ENCODE measurements around the gene CDH1. TPM values are rescaled to one million over a fixed set of nuclear protein-coding genes. Genes with fewer than 3 reads are reported as not detected.
"Not testable (repeated sequence)": the region's sequence is repeated elsewhere in the genome, so short reads cannot be mapped to it uniquely, and the experiment has no call there.

The CDH1 gene
- total RNA-seq, 2 donors from 2014 or later, result 95.3 to 107 TPM

- Histone ChIP-seq H3K4me3 (no peak overlapping the region), H3K9me3 (no peaks in the 10 kb centered on the region), H3K4me1 (peaks cover 5% of the 10 kb centered on the region), H3K36me3 (replicated peaks in 1 of 2; ENCODE audit: insufficient read depth in 1 of 2, low read depth in 2 of 2) (no peaks in the 10 kb centered on the region), H3K27ac (no peak overlapping the region), H3K27me3 (no peaks in the 10 kb centered on the region)
- TF ChIP-seq POLR2A (IDR thresholded peaks at IDR 0.05) (no peak), CTCF (IDR thresholded peaks at IDR 0.05) (no peak)
- DNase-seq, result no peak
- intact Hi-C loops (cut with DNase I), result no loop called here
- ATAC-seq, result no peak
- WGBS, 2 donors, result 89 to 100% methylated on average over 3 to 5 of the region's 5 CpGs
Measured at GRCh38 chr16:68710211-68710610, 26.9 kb upstream of the CDH1 start.

GRCh38 chr16:68711421-68712139 lies 25.5 kb upstream of the CDH1 start:
- Histone ChIP-seq H3K4me1 (peaks cover 12% of the 10 kb centered on the region), H3K9me3 (no peaks in the 10 kb centered on the region), H3K27ac (no peak overlapping the region), H3K27me3 (no peaks in the 10 kb centered on the region), H3K36me3 (replicated peaks in 1 of 2; ENCODE audit: insufficient read depth in 1 of 2, low read depth in 2 of 2) (no peaks in the 10 kb centered on the region), H3K4me3 (no peak overlapping the region)
- intact Hi-C loops (cut with DNase I), result no loop called here
- no peak for TF ChIP-seq CTCF (IDR thresholded peaks at IDR 0.05)
- TF ChIP-seq POLR2A (IDR thresholded peaks at IDR 0.05), result no peak
- WGBS, 2 donors, result 49 to 50% methylated on average over 14 of the region's 14 CpGs
- ATAC-seq (no peak), DNase-seq (peak in 1 of 4 donors; percentile 44)

GRCh38 chr16:68713361-68713760 lies 23.7 kb upstream of the CDH1 start:
- intact Hi-C loops (cut with DNase I), result no loop called here
- 51 to 67% methylated on average over 6 of the region's 6 CpGs for WGBS, 2 donors
- TF ChIP-seq CTCF (IDR thresholded peaks at IDR 0.05) (no peak), POLR2A (IDR thresholded peaks at IDR 0.05) (no peak)

GRCh38 chr16:68715471-68715870 lies 21.6 kb upstream of the CDH1 start:
- ATAC-seq (peak; percentile 55), DNase-seq (no peak)
- no peak overlapping the region for H3K27ac ChIP-seq

More at GRCh38 chr16:68713361-68713760, 23.7 kb upstream of the CDH1 start:
- ATAC-seq (no peak), DNase-seq (no peak)
- Histone ChIP-seq H3K36me3 (replicated peaks in 1 of 2; ENCODE audit: insufficient read depth in 1 of 2, low read depth in 2 of 2) (no peaks in the 10 kb centered on the region), H3K27me3 (no peaks in the 10 kb centered on the region), H3K9me3 (no peaks in the 10 kb centered on the region), H3K27ac (no peak overlapping the region), H3K4me3 (no peak overlapping the region), H3K4me1 (peaks cover 9% of the 10 kb centered on the region)

GRCh38 chr16:68716516-68716915 lies 20.6 kb upstream of the CDH1 start:
- H3K27me3 ChIP-seq; intact Hi-C loops (cut with DNase I); ATAC-seq; H3K4me1 ChIP-seq; H3K4me3 ChIP-seq; H3K27ac ChIP-seq; DNase-seq; H3K9me3 ChIP-seq; H3K36me3 ChIP-seq (replicated peaks in 1 of 2; ENCODE audit: insufficient read depth in 1 of 2, low read depth in 2 of 2): not testable (repeated sequence)
- WGBS, 2 donors, result 86 to 87% methylated on average over 4 of the region's 4 CpGs

More at GRCh38 chr16:68715471-68715870, 21.6 kb upstream of the CDH1 start:
- Histone ChIP-seq H3K27me3 (no peaks in the 10 kb centered on the region), H3K9me3 (no peaks in the 10 kb centered on the region), H3K4me3 (no peak overlapping the region), H3K36me3 (replicated peaks in 1 of 2; ENCODE audit: insufficient read depth in 1 of 2, low read depth in 2 of 2) (no peaks in the 10 kb centered on the region), H3K4me1 (peaks cover 9% of the 10 kb centered on the region)
- WGBS, 2 donors, result 55 to 64% methylated on average over 3 to 5 of the region's 5 CpGs
- no peak for TF ChIP-seq POLR2A (IDR thresholded peaks at IDR 0.05)
- no peak for TF ChIP-seq CTCF (IDR thresholded peaks at IDR 0.05)
- intact Hi-C loops (cut with DNase I), result no loop called here
